ENCODE measurements around the gene CCDC88A.

DNA sequence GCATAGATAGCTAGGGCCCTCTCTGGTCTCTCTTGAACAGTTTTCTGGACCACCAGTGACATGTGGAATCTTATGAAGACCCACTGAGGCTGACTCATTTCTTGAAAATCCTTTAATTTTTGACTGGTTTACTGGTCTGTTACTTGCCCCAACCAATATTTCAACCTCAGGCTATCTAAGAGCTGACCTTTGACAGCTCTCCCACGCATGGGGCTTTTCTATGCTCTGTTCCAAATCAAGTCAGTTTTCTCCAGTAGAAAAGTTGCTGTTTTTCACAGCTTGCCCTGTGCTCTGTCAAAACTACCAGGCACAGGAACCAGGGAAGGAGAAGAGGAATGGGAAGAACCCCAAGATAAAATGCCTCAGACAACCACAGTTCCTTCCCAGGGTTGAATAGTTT lies 104.7 kb downstream of the CCDC88A start:
- no peak for TF ChIP-seq YY1 (IDR thresholded peaks at IDR 0.05; ENCODE audit: extremely low read depth, insufficient replicate concordance, low read depth, low read length)
- TF ChIP-seq, protein P1, sequence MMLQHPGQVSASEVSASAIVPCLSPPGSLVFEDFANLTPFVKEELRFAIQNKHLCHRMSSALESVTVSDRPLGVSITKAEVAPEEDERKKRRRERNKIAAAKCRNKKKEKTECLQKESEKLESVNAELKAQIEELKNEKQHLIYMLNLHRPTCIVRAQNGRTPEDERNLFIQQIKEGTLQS (IDR thresholded peaks at IDR 0.05), result no peak
- no peak for TF ChIP-seq CTCF (IDR thresholded peaks at IDR 0.05 in 2 of 3, conservative IDR thresholded peaks at IDR 0.05 in 1 of 3; ENCODE audit: borderline replicate concordance in 1 of 3, insufficient read depth in 1 of 3, low read depth in 2 of 3, low read length in 2 of 3)
- no peak for TF ChIP-seq FOSL1 (IDR thresholded peaks at IDR 0.05; ENCODE audit: low read depth)
- no peak for TF ChIP-seq RAD21 (IDR thresholded peaks at IDR 0.05; ENCODE audit: low read depth)
- TF ChIP-seq, protein P2, sequence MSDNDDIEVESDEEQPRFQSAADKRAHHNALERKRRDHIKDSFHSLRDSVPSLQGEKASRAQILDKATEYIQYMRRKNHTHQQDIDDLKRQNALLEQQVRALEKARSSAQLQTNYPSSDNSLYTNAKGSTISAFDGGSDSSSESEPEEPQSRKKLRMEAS (IDR thresholded peaks at IDR 0.05), result no peak
- no peak for TF ChIP-seq SIN3A (IDR thresholded peaks at IDR 0.05; ENCODE audit: low read depth)
- TF ChIP-seq CEBPB (IDR thresholded peaks at IDR 0.05; ENCODE audit: low read depth), result no peak
- no peak for TF ChIP-seq EZH2phosphoT487 (IDR thresholded peaks at IDR 0.05; ENCODE audit: borderline replicate concordance)
- TF ChIP-seq, protein P3, sequence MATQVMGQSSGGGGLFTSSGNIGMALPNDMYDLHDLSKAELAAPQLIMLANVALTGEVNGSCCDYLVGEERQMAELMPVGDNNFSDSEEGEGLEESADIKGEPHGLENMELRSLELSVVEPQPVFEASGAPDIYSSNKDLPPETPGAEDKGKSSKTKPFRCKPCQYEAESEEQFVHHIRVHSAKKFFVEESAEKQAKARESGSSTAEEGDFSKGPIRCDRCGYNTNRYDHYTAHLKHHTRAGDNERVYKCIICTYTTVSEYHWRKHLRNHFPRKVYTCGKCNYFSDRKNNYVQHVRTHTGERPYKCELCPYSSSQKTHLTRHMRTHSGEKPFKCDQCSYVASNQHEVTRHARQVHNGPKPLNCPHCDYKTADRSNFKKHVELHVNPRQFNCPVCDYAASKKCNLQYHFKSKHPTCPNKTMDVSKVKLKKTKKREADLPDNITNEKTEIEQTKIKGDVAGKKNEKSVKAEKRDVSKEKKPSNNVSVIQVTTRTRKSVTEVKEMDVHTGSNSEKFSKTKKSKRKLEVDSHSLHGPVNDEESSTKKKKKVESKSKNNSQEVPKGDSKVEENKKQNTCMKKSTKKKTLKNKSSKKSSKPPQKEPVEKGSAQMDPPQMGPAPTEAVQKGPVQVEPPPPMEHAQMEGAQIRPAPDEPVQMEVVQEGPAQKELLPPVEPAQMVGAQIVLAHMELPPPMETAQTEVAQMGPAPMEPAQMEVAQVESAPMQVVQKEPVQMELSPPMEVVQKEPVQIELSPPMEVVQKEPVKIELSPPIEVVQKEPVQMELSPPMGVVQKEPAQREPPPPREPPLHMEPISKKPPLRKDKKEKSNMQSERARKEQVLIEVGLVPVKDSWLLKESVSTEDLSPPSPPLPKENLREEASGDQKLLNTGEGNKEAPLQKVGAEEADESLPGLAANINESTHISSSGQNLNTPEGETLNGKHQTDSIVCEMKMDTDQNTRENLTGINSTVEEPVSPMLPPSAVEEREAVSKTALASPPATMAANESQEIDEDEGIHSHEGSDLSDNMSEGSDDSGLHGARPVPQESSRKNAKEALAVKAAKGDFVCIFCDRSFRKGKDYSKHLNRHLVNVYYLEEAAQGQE (IDR thresholded peaks at IDR 0.05; ENCODE audit: low read depth), result no peak

All from HCT116 (cell line).